Upper lobe of left lung (tissue), 4 donors: ENCODE measurements around the gene SFXN5.

Experiments
- EP300 ChIP-seq, 4 donors: sonication (generic); formaldehyde crosslinking; IDR thresholded peaks; one replicate each; pipeline ENCODE4 v1.5.1; 2017; ENCODE audit warnings: antibody characterized with exemption in 4 of 4, control low read depth in 2 of 4
- POLR2AphosphoS5 ChIP-seq, 2 donors: sonication (generic); formaldehyde crosslinking; IDR thresholded peaks; one replicate each; pipeline ENCODE4 v1.5.1; 2017; ENCODE audit warnings: antibody characterized with exemption in 2 of 2

GRCh38 chr2:72961036-72961720 lies 110.3 kb downstream of the SFXN5 start:
- TF ChIP-seq POLR2AphosphoS5 (IDR thresholded peaks at IDR 0.05) = no peak
- no peak for TF ChIP-seq EP300 (IDR thresholded peaks at IDR 0.05)
